Activated CD4-positive, CD25-positive, alpha-beta regulatory T cell treated with anti-CD3 and anti-CD28 coated beads, Interleukin-2, amount 50 U/mL, for 16 hours (primary cell): Measurements from ENCODE around the gene DMKN.

Source experiments
- DNase-seq: peaks from one replicate; pipeline ENCODE4 v3.0.0-alpha.2; 2020; ENCODE audit warnings: low read depth, low spot score

Gene DMKN, protein sequence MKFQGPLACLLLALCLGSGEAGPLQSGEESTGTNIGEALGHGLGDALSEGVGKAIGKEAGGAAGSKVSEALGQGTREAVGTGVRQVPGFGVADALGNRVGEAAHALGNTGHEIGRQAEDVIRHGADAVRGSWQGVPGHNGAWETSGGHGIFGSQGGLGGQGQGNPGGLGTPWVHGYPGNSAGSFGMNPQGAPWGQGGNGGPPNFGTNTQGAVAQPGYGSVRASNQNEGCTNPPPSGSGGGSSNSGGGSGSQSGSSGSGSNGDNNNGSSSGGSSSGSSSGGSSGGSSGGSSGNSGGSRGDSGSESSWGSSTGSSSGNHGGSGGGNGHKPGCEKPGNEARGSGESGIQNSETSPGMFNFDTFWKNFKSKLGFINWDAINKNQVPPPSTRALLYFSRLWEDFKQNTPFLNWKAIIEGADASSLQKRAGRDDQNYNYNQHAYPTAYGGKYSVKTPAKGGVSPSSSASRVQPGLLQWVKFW

DNA sequence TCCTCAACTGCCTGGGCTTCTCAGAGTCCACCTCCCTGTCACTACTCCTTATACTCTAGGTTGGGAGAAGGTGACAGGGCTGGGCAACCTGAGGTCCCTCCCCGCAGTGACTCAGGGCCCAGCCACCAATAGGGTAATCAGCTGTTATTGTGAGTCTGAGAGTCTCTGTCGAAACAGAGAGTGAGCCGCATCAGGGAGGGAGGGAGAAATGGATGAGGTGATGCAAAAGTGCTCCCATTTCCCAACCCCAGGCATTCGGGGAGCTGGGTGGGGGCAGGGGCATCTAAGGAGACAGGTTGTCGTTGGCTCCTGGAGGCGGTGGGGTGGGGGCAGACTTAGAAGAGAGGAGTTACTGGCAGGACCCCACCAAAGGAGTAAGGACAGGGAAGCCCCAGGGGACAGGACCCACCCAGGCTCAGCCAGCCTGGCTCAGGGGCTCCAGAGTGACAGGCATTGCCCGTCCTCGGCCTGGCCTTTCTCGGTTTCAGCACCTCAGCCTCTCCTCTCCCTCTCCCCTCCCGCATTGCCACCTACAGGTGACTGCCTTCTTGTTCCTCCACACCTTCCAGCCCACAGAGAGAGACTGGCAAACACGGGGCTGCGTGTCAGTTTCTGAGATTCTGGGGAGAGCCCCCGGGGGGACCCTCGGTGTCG, at the start of gene DMKN:
Gene DMKN, minus strand, starts transcription at position 22 of the 654 bp plus-strand sequence. CDS start 174 bp downstream, outside the sequence.
- no peak for DNase-seq

DNA sequence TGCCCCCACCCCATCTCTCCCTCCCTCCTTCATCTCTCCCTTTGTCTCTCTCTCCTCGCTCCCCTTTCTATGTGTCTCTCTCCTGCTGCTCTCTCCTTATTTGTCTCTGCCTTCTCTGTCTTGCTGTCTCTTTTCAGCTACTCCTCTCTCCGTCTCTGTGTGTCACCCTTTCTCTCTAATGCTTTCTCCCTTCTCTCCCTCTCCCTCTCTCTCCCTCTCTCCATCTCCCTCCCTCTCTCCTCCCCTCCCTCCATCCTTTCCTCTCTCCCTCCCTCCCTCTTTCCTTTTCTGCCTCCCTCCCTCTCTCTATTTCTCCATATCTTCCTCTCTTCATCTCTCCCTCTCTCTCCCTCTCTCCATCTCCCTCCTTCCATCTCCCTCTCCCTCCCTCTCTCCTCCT, 49.3 kb upstream of the DMKN start:
- DNase-seq: no peak

DNA sequence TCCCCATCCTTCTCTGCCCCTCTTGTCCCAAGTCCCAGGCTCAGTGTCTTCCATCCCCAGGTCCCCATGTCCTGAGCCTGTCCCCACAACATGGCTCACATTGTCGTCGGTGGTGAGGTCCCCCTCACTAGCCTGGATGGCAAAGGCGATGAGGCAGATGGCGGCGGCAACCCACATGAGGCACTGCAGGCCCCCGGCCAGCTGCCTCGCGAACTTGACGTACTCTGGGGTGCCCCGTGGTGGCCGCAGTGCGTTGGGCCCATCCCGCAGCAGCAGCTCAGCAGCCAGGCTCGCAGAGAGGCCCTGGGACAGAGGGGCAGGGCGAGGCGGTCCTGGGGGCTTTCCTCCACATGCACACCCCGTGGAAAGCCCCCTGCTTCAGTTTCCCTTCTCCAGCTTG, 48.9 kb upstream of the DMKN start:
- DNase-seq: no peak

DNA sequence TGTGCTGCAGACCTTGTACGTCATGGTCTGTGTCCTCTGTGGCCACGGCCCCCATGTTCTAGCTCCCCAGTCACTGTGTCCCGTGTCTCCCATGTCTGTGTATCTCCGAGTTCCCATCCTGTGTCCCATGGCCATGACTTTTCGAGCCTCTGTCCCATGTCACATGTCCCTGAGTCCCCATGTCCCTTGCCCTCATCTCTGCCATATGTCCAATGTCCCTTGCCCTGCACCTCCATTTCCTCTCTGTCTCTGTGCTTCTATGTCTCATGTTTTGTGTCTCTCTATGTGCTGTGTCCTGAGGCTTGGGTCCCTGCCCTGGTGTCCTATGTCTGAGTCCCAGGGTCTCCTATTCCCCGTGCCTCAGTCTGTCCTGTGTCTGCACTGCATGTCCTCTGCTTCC, 48.0 kb upstream of the DMKN start:
- no peak for DNase-seq

DNA sequence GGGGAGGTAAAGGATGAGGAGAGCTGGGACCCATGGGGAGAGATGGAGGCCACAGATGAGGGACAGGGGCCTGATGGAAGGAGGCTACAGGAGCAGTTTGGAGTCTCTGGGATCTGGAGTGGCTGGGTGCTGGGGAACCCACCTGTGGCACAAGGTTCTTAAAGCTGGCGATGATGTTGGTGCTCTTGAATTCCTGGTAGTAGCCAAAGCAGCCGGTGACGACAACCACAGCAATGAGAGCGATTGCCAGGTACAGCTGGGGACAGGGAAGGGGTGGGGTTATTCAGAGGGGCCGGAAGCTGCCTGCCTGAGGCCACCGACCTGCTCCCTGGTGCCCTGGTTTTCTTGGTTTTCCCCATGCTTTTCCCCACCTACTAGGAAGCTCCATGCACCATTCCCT, 47.2 kb upstream of the DMKN start:
- DNase-seq: no peak

DNA sequence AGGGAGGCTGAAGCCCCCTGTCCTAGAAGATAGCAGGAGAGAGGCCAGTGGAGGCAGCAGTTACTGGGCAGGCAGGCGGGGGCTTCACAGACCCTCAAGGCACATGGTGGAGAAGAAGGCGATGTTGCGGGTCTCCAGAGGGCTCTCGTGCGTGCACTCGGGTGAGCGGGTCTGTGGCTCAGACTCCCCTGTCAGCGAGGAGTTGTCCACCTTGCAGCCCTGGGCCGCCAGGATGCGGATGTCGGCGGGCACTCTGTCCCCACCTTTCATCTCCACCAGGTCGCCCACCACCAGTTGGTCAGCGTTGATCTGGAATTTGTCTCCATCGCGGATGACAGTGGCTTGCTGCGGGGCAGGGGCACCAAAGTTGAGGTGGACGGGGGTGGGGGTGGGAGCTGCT, 46.8 kb upstream of the DMKN start:
- no peak for DNase-seq

DNA sequence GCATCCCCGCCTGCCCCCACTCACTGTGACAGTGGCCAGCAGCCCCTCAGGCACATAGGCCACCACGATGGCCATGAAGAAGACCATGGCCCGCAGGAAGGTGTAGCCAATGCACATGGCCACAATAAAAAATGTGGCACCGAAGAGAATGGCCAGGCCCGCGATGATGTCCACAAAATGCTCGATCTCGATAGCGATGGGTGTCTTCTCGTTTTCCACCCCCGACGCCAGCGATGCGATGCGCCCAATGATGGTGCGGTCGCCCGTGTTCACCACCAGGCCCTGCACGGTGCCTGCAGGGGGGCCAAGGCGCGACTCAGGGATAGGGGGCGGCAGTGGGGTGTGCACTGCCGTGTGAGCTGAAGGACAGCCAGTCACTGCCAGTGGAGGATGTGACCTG, 46.3 kb upstream of the DMKN start:
- DNase-seq: no peak

DNA sequence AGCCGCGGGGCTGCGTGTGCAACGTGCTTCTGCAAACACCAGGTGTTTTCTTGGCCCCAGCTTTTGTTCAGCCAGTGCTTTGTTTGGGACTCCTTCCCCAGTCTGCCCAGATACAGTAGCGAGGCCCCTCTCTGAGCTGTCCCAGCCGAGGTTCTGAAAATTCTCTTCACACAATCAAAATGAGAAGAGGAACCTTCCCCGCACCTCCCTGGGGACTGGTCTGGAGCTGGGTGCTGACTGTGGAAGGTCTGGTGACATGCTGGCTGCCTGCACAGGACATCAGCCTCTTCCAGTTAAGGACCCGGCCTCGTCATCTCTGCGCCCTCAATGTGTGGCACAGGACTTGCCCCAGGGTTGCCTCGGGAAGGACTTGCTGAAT, 45.8 kb upstream of the DMKN start:
- DNase-seq: no peak

DNA sequence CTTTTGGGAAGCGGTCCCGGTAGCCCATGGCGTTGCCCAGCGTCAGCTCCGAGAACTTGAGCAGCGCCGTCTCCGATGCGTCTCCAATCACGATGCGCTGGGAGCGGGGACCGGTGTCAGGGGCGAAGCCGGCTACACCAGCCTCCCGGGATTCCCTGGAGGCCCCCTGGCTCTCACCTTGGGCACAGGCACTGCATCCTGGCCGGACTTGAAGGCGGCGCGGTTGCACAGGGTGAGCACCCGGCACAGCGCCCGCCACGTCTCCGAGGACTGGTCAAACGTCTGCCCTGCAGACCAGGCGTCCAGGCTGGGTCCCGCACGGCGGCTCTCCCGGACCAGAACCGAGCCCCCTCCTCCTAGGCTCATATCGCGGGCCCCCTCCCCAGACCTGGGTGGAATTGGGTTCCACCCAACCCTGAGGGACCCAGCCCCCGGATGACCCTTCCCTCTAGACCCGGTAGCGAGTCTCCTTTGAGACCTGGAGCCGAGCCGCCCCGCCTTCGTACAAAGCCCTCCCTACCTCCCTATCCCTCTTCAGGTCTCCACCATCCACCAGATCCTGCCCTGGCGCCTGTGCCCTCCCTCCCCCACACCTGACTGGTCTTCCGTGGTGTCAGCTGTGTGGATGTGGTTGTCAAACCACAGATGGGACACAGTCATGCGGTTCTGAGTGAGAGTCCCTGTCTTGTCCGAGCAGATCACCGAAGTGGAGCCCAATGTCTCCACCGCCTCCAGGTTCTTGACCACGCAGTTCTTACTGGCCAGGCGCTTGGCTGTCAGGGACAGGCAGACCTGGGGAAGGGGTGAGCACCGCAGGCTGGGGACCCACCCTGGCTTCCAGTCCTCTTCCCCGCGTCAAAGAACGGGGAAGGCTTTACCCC, 45.2 kb upstream of the DMKN start:
- DNase-seq: no peak

DNA sequence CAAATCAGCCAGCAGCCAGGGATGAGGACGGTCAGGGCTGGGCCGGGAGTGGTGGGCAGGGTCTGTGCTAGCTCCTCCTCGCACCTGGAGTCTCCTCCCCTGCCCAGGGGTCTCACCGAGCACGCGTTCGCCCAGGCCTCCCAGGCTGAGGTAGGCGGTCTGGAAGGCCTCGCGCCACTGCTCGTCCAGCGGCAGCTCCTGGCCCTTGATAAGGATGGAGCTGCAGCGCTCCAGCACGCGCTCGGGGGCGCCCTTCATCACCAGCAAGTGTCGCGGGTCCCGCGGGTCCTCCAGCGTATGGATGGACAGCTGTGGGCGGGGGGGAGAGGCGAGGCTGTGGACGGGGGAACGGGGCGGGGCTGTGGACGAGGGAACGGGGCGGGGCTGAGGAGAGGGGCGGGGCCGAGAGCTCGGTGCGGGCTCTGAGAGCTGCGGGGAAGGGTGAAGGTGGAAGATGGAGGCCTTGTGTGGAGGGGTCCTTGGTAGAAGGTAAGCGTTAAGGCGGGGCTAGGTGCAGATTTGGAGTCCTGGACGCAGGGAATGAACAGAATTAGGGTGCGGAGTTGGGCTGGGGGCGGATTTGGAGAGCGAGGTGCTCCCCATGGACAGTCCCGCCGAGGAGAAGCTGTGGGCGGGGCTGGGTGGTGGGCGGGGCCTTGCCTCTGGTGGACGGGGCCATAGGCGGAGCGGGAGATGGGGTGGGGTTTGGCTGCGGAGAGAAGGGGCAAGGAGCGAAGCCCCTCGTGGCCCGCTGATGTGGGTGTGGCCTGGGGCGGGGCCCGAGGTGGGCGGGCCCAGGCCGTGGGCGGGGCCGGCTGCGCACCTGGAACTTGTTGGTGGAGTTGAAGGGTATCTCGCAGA, 44.3 kb upstream of the DMKN start:
- no peak for DNase-seq

DNA sequence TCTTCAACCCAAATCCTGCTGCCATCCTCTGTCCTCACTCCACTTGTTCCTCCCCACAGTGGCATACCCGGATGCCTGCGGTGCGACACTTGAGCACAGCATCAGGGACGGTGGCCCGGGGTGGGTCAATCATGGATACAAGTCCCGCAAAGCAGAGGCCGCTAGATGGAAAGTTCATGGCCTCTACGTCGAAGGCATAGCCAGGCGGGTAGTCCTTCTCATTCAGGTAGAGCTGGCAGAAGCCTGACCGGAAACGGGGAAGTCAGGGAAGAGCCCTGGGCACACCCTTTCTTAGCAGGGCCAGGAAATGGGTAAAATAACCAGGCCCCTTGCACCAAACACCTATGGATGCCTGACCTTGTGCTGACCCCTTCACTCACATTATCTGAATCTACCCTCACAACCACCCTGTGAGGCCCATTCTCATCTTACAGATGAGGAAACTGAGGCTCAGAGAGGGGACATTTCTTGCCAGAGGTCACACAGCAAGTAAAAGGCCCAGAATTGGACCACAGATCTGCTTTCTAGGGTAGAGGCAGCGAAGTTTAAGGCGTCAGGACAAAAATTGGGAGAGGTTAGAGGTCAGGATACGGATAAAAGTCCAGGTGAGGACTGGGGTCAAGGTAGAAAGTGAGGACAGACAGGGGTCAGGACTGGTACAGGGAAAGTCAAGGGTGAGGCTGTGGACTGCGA, 43.5 kb upstream of the DMKN start:
- no peak for DNase-seq

DNA sequence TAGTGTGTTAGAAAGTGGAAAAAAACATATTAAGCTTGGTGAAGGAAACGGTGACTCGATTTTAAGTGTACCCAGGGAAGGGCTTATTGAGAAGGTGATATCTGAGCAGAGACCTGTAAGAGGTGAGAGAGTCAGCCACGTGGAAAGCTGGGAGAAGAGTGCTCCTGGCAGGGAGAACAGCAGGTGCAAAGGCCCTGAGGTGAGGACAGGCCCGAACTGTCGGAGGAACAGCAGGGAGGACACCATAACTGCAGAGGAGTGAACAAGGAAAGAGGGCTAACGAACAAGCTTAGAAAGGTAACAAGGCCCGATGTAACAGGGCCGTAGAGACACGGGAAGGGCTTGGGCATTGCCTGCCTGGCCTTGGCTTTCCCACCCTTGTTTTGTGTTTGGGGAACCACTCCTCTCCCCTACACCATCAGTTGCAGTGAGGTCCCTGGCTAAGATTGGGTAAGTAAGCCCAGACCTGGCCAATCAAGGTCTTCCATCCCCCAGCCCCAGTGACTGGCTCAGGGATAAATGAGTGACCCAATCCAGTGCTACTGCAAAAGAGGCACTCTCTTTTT, 42.7 kb upstream of the DMKN start:
- no peak for DNase-seq

DNA sequence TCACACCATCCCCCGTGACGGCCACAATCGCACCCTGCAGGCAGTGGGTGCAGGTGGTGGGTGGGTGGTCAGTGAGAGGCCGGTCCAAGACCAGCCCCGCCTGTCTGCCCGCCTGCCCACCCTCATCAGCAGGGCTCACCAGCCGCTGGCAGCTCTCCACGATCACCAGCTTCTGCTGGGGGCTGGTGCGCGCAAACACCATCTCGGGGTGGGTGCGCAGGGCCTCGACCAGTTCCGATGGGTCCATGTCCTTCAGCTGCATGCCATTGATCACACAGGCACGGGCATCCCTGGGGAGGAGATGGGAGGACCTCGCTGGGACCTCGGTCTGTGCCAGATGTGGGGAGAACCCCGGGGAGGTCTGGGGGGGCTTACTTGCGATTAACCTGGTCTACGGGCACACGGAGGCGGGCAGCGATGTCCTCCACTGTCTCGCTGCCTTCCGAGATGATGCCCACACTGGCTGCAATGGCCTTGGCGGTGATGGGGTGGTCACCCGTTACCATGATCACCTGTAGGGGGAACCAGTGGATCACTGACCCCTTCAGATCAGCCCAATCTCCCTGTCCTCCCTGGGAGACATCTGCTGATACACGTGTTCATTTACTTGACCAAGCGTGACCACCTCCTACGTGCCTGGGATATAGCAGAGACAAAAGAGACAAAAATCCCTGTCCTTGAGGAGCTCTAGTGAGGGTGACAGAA, 42.0 kb upstream of the DMKN start:
- DNase-seq: no peak

DNA sequence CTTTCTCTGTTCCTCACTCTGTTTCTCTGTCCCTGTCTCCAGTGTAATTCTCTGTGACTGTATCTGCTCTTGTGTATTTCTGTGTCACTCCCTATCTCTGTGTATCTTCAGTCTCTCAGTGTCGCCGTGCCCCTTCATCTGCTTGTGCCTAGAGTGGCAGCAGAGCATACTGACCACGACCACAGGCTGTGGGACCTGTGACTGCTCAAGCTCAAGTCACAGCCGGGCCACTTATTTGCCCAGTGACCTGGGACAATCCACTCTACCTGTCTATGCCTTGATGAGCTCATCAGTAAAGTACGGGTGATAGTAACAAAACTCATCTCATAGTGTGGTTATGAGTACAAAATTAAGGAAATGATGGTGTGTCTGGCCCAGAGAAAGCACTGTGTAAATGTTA, 40.6 kb upstream of the DMKN start:
- DNase-seq: no peak

DNA sequence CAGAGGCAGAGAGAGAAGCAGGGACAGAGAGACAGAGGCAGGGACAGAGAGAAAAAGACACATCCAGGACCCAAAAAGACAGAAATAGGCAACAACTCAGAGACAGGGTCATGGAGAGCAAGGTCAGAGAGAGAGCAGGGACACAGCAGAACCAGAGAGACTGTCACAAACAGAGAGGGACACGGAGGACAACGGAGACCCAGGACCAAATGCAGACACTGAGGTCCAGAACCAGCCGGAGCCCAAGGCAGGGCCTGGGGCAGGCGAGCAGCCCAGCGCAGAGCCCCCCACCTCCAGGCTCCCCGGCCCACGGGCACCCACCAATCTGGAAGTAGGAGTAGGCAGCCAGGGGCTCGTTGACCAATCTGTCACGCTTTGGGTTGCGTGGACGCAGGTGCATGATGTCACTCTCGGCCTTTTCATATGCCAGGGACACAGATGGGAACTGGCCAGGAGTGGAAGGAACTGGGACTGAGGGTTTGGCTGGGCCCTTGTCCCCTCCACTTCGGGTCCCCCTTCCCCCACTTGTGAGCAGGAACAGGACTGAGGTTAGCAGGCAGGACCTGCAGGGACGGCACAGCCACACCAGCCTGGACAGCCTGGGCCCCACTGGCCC, 40.0 kb upstream of the DMKN start:
- no peak for DNase-seq

DNA sequence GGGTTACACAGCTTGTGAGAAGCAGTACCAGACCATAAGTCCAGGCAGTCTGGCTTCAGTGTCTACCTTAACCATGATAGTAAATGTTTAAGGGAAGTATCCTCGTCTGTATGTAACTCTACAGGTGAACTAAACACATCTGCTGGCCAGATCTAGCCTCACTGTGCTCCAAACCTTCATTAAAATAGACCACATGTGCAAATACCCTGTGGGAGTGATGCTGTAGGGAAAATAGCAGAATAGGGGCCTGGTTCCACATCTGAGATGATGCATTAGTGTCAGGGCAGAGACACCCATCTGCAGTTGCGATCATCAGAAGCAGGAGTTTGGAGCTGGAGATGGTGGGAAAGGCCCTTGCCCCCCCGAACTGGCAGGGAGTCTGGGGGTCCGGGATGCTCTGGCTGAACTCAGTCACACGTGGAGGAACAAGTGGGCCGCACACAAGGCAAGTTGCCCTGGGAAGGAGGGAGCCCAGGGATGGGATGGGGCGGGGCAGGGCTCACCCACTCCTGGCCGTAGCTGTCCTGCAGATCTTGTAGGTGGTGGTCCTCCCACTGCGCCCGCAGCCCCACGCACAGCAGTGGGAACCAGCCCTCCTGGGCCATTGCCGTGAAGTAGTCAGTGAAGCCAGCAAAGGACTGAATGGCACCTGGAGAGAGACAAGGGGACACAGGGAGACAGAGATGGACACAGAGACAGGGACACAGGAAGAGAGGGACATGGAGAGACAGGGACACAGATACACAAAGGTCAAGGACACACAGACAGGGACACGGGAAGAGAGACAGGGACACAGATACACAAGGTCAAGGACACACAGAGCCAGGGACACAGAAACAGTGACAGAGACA, 39.3 kb upstream of the DMKN start:
- DNase-seq: no peak

DNA sequence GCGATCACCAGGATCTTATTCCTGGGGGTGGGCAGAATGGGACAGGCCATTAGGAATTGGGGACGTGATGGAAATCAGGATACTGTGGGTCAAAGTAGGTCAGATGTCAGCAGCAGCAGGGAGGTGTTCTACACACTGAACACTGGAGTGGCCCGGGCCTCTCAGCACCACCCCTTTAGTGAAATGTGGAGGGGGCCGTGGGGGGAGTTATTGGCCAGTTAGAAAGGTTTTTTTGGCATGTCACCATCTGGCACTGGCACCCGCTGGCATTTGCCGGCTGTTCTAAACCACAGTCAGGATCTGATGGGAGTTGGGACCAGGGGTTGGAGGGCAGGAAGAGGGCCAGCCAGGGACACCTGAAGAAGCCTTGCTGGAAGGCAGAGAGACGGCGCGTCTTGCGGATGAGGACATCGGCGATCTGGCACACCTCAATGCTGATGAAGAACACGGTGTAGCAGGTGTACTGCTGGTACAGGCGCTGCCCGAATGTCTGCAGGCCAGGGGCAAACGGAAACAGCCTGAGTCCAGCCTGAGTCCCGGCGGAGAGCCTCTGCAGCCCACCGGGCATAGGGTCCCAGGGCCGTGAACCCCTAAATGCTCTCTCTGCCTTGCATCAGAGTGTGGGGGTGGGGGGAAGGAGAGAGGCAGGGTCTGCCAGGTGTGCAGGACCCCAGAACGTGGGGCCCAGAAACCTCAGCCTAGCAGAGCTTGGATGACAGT, 37.8 kb upstream of the DMKN start:
- DNase-seq: no peak
